Psoas muscle (tissue), 8 donors: ENCODE results near the gene SLC26A3. TPM values are rescaled to one million over a fixed set of nuclear protein-coding genes. Genes with fewer than 3 reads are reported as not detected.
A peak's percentile ranks its signal among the peaks of the same experiment; 100 is the strongest.

Experiments used
- ATAC-seq, 4 donors: fragments of 200-7000 bp; cut with Tn5 transposase; one replicate each; pipeline ENCODE4 v1.9.1; 2020; ENCODE audit warnings: moderate library complexity in 3 of 4, mild to moderate bottlenecking in 2 of 4
- DNase-seq, 2 donors: peaks; one replicate each; pipeline ENCODE4 v3.0.0-alpha.2; 2020
- H3K27ac ChIP-seq: fragments of 200-600 bp; one replicate; pipeline ENCODE4 v1.8.0; 2022
- H3K27me3 ChIP-seq, 3 donors: fragments of 200-600 bp in 1 of 3; one replicate each; pipeline versions ENCODE4 v1.6.1 to v1.8.0; 2013 to 2022; ENCODE audit warnings: low read length in 2 of 3, mild to moderate bottlenecking in 2 of 3, moderate library complexity in 1 of 3; ENCODE audit not compliant: insufficient read depth in 3 of 3
- H3K36me3 ChIP-seq, 2 donors: fragments of 200-600 bp in 1 of 2; one replicate each; pipeline versions ENCODE4 v1.6.1 to v1.8.0; 2013 to 2022; ENCODE audit warnings: low read depth in 1 of 2, mild to moderate bottlenecking in 1 of 2, moderate library complexity in 1 of 2; ENCODE audit not compliant: insufficient read depth in 1 of 2
- H3K4me1 ChIP-seq: fragments of 200-600 bp; one replicate; pipeline ENCODE4 v1.8.0; 2022
- H3K4me3 ChIP-seq: fragments of 200-600 bp; one replicate; pipeline ENCODE4 v1.8.0; 2022; ENCODE audit warnings: mild to moderate bottlenecking
- H3K9me3 ChIP-seq: fragments of 200-600 bp; one replicate; pipeline ENCODE4 v1.8.0; 2022
- CTCF ChIP-seq: fragments of 200-600 bp; IDR thresholded peaks from one replicate; pipeline ENCODE4 v1.8.0; 2022; ENCODE audit warnings: antibody characterized with exemption
- WGBS, 3 donors: extraction: QIAGEN DNeasy Blood & Tissue Kit; methylation state at CpG; one replicate each; pipeline versions ENCODE4 v1.1.6 to v1.1.7; 2013; 5-methylcytosine and 5-hydroxymethylcytosine counted together
- intact Hi-C, 2 donors: fragments of 100-400 bp; cut with DNase I; formaldehyde crosslinking; loops; one replicate each; pipeline versions ENCODE4 v1.11.0 to v1.14.2; 2022
- polyA plus RNA-seq, 3 donors: library from polyadenylated mRNA; stranded (reverse); fragments of 200-250 nt; gene quantifications; one replicate each; pipeline ENCODE4 v1.2.3, GENCODE V29; 2013
- total RNA-seq, 4 donors: library from RNA; stranded (reverse); fragmentation: NEBNext Ultra II Directional in 2 of 4; extraction: Animal tissue kit (Norgen Biotek cat#: 25700) in 2 of 4; gene quantifications; one replicate each; pipeline versions ENCODE4 v1.2.1 to v1.2.4, GENCODE V29; 2021 to 2023
- donor health status: healthy with polysubstance abuse.
- donor health status: DM: no; HTN: no; CAD: no; lungs with moderate emphysema.
- donor health status: Bipolar disorder and iron deficiency.
- donor health status: healthy.
- donor health status: DM: yes; HTN: yes; CAD: no.
- donor health status: DM: no; HTN: no; CAD: no.
- donor health status: DM: no; HTN: no; CAD: no.
- donor health status: DM: yes; HTN: yes; CAD: no.

Gene SLC26A3
- total and polyA plus RNA-seq, 7 donors = 0.10 to 0.29 (median 0.18) TPM; not detected in 3

GRCh38 chr7:107725138-107725740, 77.8 kb downstream of the SLC26A3 start:
- WGBS, 3 donors = 19 to 24% (median 24%) methylated on average over 4 of the region's 4 CpGs
- peak; percentile 74 for TF ChIP-seq CTCF
- H3K4me3 ChIP-seq = no peak overlapping the region
- ATAC-seq = peak in 1 of 4 donors; percentile 61
- H3K36me3 ChIP-seq = no peaks in the 10 kb centered on the region
- no peak overlapping the region for H3K27ac ChIP-seq
- intact Hi-C loops = loop anchor here (2.0 to 10.0 kb wide), 3 partner anchors 140 to 520 kb away; partner anchors contain the start of gene BCAP29 (in 1 of the 2)
- peaks cover 0 to 7% (median 0%) of the 10 kb centered on the region in 3 donors for H3K27me3 ChIP-seq
- no peaks in the 10 kb centered on the region for H3K9me3 ChIP-seq
- DNase-seq = no peak
- no peaks in the 10 kb centered on the region for H3K4me1 ChIP-seq

GRCh38 chr7:107723255-107723654, 79.8 kb downstream of the SLC26A3 start:
- no peaks in the 10 kb centered on the region for H3K4me1 ChIP-seq
- whole genome bisulfite sequencing, 3 donors = 91 to 94% (median 92%) methylated on average over 2 of the region's 2 CpGs
- H3K27me3 ChIP-seq = peaks cover 0 to 7% (median 0%) of the 10 kb centered on the region in 3 donors
- H3K36me3 ChIP-seq = no peaks in the 10 kb centered on the region
- DNase-seq = no peak
- no peak overlapping the region for H3K27ac ChIP-seq
- no peaks in the 10 kb centered on the region for H3K9me3 ChIP-seq
- H3K4me3 ChIP-seq = no peak overlapping the region
- ATAC-seq = no peak
- TF ChIP-seq CTCF = no peak
- intact Hi-C loops = loop anchor here (5.0 to 10.0 kb wide), 4 partner anchors 96 to 518 kb away; partner anchors contain the start of genes BCAP29 (in 1 of the 2), COG5 (in 1 of the 2) and DUS4L (in 1 of the 2)

GRCh38 chr7:107721286-107721685, 81.7 kb downstream of the SLC26A3 start:
- Histone ChIP-seq H3K9me3 (no peaks in the 10 kb centered on the region), H3K4me3 (no peak overlapping the region), H3K27me3 (no peaks in the 10 kb centered on the region), H3K4me1 (no peaks in the 10 kb centered on the region), H3K36me3 (no peaks in the 10 kb centered on the region), H3K27ac (no peak overlapping the region)
- ATAC-seq (no peak), DNase-seq (no peak)
- TF ChIP-seq CTCF = no peak
- intact Hi-C loops = loop anchor here (5.0 to 10.0 kb wide), 4 partner anchors 94 to 516 kb away; partner anchors contain the start of genes BCAP29 (in 1 of the 2), COG5 (in 1 of the 2) and DUS4L (in 1 of the 2)
- 53 to 75% (median 73%) methylated on average over 1 of the region's 1 CpG for WGBS, 3 donors

- Histone ChIP-seq H3K4me1 (no peaks in the 10 kb centered on the region), H3K36me3 (no peaks in the 10 kb centered on the region), H3K9me3 (no peaks in the 10 kb centered on the region), H3K27me3 (no peaks in the 10 kb centered on the region), H3K4me3 (no peak overlapping the region), H3K27ac (no peak overlapping the region)
- WGBS, 3 donors = 80 to 83% (median 82%) methylated on average over 4 of the region's 4 CpGs
- no peak for ATAC-seq
- no peak for DNase-seq
- intact Hi-C loops = no loop called here
- no peak for TF ChIP-seq CTCF
Observed at GRCh38 chr7:107718456-107719193, 84.4 kb downstream of the SLC26A3 start.
